Heart left ventricle (tissue), 13 donors: ENCODE results near the gene JPT1.

Source experiments
- CTCF ChIP-seq, 12 donors: fragments of 200-600 bp; sonication (generic) in 4 of 12; IDR thresholded peaks; one replicate each; pipeline versions ENCODE4 v1.5.0 to v1.8.0; 2018 to 2022; ENCODE audit warnings: antibody characterized with exemption in 12 of 12, mild to moderate bottlenecking in 5 of 12
- POLR2A ChIP-seq, 2 donors: fragments of 450-650 bp; IDR thresholded peaks; one replicate each; pipeline ENCODE4 v1.6.1; 2017; ENCODE audit warnings: antibody characterized with exemption in 2 of 2, mild to moderate bottlenecking in 2 of 2, moderate library complexity in 2 of 2
- donor health status: ischemic (EF 13 %, LVEDD 7.1; RV severe dilation, severe dysfunction).
- donor health status: DM: no; HTN: yes; CAD: no.
- donor health status: DM: no; HTN: no; CAD: no.
- donor health status: ischemic (EF 25% LVEDD 6.9; RV normal size, moderate dysfunction).
- donor health status: ischemic (EF 25% LVEDD 5.7; RV mildly dilated, moderate dysfunction).
- donor health status: ischemic (EF 35%, LVEDD 5.7; RV mildly dilated, moderate dysfunction).
- donor health status: nonischemic (EF 11% LVEDD 7.7; RV severe dilation, severe dysfunction).
- donor health status: DM: yes; HTN: yes; CAD: no.
- donor health status: PGD.
- donor health status: ischemic (EF 29% LVEDD 5.4; RV normal size, mild dysfunction).
- donor health status: nonischemic (EF 23%, LVEDD 6.1; RV moderate dilation, normal function).

DNA sequence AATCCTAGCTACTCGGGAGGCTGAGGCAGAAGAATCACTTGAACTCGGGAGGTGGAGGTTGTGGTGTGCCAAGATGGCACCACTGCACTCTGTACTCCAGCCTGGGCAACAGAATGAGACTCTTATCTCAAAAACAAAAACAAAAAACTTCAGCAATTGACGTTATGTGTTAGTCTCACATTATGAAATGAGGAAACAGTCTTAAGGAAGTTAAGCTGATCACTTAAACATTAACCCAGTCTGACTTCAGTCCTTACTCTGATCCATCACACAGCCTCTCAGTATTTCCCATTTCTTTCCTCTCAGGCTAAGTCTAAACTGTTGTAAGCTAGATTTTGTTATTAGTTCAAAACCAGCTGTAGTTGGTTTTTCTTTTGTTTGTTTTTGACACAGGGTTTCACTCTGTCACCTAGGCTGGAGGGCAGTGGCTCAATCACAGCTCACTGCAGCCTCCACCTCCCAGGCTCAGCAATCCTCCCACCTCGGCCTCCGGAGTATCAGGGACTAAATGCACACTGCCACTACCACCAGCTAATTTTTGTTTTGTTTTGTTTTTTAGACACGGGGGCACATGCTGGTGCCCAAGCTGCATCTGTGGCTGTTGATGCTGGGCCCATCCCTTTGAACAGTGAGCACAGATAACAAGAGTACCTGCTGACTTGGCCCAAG lies 6.3 kb downstream of the JPT1 start:
- TF ChIP-seq CTCF (IDR thresholded peaks at IDR 0.05) (no peak), POLR2A (IDR thresholded peaks at IDR 0.05) (no peak)
